Hindlimb muscle (tissue), 1 donor: Measurements from ENCODE around the gene ZFAND3. TPM values are rescaled to one million over a fixed set of nuclear protein-coding genes. Genes with fewer than 3 reads are reported as not detected.

ENCODE experiments used
- DNase-seq: peaks from one replicate; pipeline ENCODE4 v3.0.0-alpha.2; 2013
- polyA plus RNA-seq: library from polyadenylated mRNA; unstranded; fragments of 120-200 nt; gene quantifications from one replicate; pipeline ENCODE4 v1.2.1, GENCODE V29; 2013; ENCODE audit not compliant: insufficient read length

Gene ZFAND3
- polyA plus RNA-seq, 1 donor = 95.5 TPM

DNA sequence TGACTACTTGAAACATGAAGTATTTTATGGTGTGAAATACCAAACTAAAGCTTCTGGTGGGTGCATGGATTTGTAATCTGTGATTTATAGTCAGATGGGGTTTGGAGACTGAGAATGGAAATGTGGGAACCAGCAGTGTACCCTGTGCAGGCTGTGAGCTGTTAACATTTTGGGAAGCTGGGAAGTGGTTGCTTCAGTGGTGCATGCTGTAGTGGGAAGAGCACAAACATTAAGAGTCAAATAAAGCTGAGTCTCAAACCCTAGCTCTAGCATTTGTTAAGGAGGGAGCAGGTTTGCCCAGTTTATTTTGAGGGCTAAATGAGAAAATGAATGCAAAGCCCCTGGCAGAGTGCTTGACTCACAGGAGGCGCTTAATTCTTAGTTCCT, 235.7 kb downstream of the ZFAND3 start:
- no peak for DNase-seq

DNA sequence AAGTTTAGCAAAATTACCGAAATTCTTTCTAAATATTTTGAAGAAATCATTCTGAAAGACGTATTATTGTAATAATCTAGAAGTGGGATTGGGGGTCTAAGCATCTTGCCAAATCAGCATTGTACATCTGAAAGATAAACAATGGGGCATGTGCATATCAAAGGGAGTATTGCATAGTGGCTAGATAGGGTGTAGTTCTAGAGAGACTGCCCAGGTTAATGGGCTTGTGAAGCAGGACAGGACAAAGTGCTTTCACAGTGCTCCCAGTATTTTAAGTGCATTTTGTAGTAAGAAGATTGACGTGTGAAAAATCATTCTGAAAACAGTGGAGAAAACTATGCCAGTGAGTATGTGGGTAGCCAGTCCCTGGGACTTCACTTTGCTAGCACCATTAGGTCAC, 236.8 kb downstream of the ZFAND3 start:
- DNase-seq = no peak

DNA sequence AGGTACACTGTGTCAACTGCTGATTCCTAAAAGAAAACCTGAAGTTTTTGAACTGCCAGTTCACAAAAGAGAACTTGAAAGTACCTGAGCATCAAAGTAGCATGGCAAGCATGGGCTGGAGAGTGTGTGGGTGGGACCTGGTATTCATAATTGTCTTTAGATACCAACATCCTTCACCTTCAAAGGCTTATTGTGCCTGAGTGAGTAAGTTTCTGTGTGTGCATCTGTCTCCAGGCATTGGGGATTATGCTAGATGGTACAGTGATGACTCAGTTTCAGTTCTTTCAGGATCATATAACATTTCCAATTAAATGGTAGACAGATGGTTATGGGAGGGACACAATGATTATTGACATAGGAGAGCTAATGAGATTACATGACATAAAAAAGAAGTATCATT, 238.5 kb downstream of the ZFAND3 start:
- no peak for DNase-seq

DNA sequence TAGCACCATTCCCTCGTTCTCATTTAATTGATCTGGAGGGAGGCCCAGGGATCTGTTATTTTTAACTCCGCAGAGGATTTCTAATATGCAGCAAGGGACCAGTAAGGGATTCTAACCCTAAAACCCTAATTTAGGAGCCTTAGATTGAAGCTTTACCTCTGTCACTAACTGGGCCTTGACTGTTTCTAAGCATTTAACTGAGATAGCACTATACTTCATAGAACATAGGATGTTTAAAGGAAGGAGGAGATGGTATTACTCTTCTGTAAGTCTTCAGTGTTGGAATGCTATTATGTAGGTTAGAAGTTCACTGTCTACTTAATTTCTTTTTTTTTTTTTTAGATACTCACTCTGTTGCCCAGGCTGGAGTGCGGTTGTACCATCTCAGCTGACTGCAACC, 242.5 kb downstream of the ZFAND3 start:
- no peak for DNase-seq

DNA sequence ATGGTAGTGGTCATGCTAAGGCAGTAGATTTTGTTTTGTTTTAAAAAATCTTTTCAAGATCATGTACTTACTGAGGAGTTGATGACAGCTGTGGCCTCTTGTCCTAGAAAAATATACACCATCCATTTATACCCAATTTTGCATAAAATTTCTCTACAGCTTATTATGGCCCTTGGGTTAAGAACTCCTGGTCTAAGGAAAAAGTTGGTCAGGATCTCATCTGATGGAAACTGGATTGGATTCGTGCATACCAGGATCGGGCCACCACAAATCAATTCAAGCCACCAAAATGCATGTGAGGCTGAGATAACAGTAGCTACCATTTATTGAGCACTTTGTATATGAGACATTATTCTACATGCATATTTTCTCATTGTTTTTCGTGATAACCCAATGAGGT, 244.4 kb downstream of the ZFAND3 start:
- no peak for DNase-seq

DNA sequence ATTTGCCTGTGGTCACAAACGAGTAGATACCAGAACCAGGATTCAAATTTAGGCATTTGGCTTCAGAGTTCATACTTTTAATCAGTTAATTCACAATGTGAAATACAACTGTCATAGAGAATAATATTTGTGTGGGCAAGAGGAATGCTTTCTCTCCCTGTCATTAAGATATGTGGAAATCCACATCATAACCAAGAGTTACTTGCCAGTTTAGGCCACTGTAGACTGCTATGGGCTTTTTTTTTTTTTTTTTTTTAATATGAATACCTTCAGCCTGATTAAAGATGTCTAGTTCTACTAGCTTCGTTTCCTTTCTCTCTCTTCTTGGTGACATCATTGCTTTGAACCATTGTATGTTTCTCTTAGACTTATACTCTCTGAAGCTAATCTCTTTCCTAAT, 244.9 kb downstream of the ZFAND3 start:
- DNase-seq = no peak

DNA sequence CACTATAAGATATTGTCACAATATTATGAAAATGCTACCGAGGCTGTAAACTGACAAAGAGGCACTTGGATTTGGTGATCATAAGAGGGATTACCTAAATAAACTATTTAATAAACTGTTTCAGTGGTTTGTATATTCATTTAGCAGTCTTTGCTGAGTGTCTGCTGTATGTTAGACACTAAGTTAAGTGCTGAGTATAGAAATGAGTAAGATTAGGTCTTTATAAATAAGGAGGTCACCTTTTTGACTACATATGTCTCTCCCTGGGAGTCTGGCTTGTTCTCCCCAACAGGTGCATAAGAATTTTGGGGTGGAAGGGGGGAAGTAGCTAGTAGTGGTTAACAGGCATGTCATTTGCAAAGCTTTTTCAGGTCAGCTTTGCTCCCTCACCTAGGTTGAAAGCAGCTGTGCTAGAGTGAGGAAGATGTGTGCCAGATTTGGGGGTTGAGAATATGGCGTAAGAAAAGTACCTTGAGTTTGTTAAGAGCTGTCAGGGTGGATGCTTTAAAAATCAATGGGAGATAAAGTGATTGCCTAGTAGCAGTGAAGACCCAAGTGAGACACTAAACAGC, 246.3 kb downstream of the ZFAND3 start:
- DNase-seq = no peak

DNA sequence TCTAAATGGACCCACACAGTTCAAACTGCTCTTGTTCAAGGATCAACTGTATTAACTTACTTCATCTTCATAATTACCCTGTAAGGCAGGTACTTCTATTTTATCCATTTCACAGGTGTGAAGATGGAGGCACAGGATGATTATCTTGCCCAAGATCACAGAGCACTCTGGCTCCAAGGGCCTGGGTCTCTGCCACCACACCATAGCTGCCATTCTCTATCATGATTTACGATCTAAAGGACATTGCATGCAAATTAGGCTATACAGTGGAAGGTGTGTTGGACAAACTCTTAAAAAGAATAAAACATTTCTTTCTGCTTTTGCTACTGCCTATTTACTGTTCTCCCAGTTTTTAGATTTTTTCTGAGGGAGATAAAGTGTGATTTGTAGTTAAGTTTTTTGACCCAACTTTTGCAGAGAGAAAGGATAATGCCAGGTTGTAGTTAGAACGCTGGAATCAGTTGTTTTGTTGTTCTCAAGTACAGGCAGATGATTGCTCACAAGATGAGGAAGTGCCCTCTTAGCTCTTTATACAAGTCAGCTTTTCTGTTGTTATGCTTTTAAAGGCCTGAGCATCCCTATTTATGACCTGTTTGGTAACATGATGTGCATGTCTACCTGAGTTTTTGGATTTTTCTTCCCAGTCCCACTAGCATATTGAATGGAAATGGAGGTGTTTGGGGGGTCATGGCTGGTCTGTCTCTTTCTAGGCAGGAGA, 247.9 kb downstream of the ZFAND3 start:
- no peak for DNase-seq

DNA sequence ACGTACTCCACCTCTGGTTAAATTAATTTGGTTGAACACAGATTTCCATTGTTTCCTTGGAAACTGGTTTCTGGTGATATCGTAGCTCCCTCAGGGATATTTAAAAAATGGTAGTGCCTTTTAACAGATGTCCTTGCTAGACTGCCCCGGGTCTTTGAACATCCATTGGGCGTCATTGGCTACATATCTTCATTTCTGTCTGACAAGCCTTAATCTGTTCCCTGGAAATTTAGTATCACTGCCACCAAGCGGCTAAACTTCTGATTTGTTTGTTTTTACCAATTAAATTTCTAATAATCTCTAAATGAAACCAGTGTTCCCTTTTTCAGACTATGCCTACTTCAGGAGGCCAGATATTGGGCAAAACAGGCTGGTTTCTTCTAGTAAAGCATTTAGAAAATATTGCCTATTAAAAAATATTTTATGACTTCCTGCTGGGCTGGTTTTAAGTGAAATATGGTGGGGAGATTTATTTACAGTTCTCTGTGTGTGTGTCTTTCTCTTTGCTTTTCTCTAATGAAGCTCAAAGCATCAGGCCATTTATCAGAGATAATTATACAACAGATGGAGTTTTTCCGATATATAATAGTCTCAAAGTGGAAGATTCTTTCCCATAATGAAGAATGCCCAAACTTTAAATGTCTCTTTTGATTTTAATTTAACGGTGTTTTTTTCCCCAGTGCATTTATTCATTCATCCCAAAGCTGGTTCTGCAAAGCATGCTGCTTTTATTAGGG, 249.5 kb downstream of the ZFAND3 start:
- DNase-seq = no peak

DNA sequence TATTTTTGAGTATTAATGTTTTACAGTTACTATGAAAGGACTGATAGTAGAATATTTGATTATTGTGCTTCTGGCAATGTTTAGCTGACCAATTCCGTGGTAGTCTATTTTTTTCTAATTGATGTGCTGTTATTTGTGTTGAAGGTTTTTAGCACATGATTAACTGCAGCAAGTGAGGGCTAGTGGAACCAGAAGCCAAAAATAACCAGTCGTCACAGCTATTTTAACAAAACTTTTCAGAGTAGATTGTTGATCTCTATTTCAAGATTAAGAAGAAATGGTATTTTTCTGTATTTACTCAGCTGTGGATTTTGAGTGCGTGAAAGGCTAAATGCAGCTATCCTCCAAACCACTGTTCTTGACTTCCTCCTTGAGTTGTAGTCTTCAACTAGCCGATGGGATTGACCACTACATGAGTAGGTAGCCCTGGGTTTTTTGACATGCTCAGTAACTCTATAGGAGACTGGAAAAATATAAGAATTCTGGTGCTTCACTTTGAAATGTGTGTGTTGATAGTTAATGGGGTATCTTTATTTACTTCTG, 258.0 kb downstream of the ZFAND3 start:
- DNase-seq = no peak

DNA sequence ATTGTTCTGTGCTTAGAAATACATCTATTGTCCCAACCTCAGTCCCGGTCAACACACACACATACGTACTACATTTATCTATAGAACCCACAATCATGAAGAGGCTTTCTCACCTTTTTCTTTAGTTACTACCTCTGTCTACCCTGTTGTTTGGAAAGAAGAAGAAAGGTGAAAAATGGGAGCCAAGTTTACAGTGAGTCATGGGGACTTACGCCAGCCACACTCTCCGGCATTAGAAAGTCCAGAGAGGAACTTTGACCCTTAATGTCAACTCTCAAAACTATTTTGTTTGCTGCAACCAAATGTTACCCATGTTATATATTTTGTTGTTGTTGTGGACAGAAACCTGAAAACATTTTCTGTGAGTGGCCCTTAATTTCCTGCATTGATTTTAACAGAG, 259.1 kb downstream of the ZFAND3 start:
- no peak for DNase-seq

DNA sequence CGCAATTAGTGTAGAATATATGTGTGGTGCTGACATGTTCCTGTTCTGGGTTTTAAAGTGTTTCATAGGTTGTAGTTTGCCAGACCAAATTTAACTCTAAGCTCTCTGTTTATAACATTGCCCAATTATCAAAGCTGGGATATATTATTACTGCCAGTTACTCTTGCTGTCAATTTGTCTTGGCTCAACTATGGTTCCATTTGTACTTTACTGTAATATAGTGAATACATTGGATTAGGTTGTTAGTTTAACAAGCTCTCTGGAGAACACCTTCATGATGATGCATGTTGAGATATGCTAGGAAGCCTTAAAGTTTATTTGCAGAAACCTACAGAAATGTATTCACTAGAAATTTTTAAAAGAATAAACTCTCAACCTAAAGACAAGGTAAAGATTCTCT, 259.6 kb downstream of the ZFAND3 start:
- no peak for DNase-seq

DNA sequence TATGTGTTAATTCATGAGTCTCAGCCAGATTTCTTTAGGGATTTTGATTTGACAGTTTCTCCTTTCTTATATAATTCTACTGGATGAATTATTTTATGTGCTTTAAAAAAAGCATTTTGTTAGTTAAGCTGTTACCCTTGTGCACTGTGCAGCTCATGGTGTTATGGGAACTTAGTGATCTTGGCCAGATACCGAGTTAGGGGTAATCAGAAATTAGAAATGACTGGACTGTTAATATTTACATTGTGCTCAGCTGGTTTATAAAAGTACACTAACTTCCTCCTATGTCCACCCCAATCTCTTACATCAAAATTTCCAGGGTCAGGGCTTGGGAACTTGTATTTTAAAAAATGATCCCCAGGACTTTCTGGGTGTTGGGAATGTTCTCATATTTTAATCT, 260.0 kb downstream of the ZFAND3 start:
- no peak for DNase-seq

DNA sequence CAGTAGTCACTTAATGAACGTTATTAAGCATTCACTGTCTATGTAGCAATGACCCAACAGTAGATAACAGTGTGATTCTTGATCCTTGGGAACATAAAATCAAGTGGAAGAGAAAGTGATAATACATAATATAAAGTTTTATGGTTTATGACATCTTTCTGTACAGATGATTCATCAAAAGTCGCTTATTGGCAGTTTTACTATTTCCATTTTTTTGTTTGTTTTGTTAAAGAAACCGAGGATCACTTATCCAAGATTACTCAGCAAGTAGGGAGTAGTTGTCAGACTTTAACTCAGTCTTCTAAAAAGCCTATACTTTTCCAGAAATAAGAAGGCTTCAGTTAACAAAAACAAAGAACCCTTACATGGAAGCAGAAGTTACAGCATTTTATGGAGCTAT, 260.8 kb downstream of the ZFAND3 start:
- DNase-seq = no peak

DNA sequence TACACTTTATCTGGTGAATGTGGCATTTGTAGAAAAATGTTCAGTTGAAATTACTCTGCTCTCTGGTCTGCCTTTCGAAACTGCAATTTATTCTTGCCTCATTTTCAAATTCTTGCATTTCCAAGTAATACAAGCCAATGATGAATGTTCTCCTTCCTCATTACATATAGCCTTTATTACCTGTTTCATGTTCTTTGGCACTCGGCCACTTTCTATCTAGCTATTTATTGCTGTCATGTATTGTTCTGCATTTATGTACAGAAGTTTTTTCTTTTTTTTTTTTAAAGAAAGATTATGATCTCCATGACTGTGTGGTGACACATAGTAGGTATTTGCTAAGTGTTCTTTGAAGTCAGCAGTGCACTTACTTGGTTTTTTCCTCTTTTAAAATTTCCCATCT, 261.4 kb downstream of the ZFAND3 start:
- no peak for DNase-seq

DNA sequence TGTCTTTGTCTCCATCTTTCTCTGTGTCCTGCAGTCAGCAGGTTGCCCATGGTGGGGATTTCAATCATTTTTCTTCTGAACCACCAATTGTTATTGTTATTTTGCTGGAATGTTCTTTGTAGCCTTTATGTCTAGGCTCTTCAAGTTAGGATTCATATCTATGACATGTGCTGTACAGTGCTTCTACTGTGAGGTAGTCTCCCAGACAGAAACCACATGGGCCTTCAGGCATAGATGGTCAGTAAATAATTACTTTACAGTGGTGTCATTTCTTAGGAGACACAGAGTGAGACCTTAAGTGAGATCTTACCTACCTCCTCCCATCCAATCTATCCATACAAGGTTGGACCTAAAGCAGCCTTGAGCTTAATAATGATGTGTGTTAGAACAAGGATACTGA, 265.5 kb downstream of the ZFAND3 start:
- no peak for DNase-seq

DNA sequence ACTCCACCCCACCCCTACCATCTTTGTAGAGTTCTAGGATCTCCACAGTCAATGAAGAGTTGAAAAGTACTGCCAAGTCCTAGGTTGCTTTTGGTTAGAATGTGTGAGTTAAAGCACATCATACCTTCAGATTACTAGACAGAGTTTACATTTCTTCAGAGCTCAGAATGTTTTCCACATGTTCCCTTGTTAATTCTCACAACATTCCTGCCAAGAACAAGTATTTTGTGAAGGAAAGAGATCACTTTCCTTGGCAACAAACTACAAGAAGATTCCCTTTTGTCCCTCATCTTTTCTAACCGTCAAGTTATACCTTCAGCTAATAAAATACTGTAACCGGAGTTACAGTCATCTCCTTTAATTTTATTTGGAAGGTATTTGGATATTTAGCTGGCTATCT, 266.8 kb downstream of the ZFAND3 start:
- DNase-seq = no peak

DNA sequence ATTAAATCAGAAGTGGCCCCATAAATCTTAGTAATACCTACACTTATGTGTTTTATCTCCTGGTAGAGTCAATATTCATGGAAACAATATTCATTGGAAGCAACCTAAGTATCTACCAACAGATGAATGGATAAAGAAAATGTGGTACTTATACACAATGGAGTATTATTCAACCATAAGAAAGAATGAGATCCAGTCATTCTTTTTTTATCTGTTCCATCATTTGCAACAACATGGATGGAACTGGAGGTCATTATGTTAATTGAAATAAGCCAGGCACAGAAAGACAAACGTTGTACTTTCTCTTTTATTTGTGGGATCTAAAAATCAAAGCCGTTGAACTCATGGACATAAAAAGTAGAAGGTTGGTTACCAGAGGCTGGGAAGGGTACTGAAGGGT, 268.5 kb downstream of the ZFAND3 start:
- DNase-seq = no peak

DNA sequence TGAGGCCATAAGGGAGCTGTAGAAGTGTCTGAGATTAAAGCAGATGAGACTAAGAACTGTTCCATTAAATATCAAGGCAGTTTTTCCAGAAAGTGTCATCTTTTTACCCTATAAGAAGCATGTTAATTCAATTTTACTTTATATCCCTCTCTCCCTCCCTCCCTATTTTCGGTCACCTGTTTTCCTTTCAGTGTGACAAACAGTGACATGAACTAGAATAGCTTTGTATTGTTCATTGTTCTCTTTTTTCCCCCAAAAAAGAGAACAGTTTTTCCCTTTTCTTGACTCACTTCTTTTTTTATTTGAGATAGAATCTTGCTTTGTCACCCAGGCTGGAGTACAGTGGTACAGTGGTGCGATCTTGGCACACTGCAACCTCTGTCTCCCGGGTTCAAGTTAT, 269.3 kb downstream of the ZFAND3 start:
- no peak for DNase-seq

DNA sequence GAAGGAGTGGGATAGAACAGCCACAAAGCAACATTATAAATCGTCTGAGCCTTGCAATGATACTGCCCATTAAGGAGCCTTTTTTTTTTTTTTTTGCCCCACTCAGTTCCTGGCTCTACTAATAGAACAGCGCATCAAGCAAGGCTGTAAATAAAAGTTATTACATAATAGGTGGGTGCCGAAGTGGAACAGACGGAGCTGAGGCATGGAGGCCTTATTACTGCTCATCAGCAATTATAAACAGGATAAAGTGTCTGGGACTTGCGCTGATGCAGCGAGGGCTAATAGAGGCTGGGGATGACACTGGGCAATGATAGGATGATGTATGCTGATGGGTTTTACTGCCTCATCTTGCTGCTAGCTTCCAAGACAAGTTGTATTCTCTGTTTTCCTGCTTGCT, 272.1 kb downstream of the ZFAND3 start:
- no peak for DNase-seq

DNA sequence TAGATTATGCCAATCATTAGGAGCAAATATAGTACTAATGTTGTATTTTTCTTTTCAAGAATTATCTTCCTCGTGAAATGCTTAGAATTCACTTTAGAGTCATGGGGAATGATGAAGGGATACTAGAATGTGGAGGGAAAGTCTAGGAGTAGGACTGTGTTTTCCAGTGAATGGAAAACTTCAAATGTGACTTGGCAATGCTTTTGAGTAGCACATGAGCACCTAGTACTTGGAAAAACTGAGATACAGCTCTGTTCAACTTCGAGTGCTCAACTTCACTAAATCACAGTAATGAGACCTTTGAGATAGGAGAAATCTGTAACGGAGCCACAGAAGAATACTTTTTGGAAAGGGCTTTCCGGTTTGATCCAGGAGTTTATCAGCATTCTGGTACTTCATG, 272.9 kb downstream of the ZFAND3 start:
- DNase-seq = no peak

DNA sequence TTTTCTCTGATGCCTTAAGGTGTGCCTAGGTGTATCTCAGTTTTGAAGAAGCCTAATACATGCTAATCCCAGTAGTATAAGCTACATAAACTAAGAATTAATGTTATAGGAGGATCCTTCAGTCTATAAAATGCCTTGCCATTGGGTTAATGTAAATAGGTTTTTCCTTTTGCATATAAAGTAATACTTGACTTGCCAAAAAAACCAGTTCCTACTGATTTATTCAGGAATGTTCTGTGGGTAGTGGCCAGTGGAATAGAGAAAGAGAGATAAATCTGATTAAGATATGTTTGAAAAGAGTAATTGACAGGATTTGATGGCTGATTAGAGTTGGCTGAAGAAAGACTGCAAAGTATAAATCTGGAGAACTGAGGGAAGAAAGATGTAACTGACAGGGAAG, 273.4 kb downstream of the ZFAND3 start:
- no peak for DNase-seq

DNA sequence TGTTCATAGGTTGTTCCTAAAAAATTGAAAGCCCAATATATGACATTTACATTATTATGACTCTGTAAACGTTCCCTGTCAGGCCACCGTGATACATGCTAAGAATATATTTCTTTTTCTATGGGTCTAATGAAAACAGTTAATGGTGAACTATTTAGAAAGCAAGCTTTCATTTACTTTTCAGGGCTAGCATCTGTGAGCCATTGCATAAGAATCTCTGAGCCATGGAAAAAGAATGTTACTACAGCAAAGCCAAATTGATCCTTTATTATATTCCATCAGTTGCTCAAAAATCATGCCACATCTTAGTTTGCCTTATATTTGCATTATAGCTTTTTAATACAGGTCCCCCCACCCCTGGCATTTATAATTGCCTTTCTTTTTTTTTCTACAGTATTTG, 275.5 kb downstream of the ZFAND3 start:
- DNase-seq = no peak

DNA sequence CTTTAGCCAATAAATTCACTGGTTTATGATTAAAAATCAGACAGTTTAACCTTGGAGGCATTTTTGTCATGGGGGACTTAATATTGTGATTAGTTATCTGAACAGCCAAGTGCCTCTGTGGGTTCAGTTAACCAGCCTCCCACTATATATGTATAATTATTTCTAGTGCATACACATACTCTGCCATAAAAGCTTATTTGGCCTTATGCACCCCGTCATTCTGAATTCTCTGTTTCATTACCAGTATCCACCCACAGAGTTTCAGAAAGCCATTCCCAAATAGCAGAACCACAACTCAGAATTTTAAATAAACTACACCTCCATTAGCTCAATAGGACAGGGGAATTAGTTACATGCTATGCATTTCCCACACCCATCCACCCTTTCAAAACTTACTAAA, 279.7 kb downstream of the ZFAND3 start:
- no peak for DNase-seq
